SK-N-SH treated with all-trans-retinoic acid at 6 μM for 48 hours (cell line): ENCODE measurements around the gene PPP1CC.

Experiments
- ISL1 ChIP-seq: fragments of 250-450 bp; sonication (Bioruptor Pico); IDR thresholded peaks from 2 replicates; pipeline ENCODE4 v2.1.2; 2022; ENCODE audit warnings: mild to moderate bottlenecking, moderate library complexity
- OSR1 ChIP-seq: fragments of 250-450 bp; sonication (Bioruptor Pico); IDR thresholded peaks from 2 replicates; pipeline ENCODE4 v1.8.0; 2022; ENCODE audit warnings: moderate library complexity, mild to moderate bottlenecking, inconsistent platforms
- TCF4 ChIP-seq: fragments of 250-450 bp; sonication (Bioruptor Pico); IDR thresholded peaks from 2 replicates; pipeline ENCODE4 v1.8.0; 2021; ENCODE audit warnings: mild to moderate bottlenecking, moderate library complexity, borderline replicate concordance

DNA sequence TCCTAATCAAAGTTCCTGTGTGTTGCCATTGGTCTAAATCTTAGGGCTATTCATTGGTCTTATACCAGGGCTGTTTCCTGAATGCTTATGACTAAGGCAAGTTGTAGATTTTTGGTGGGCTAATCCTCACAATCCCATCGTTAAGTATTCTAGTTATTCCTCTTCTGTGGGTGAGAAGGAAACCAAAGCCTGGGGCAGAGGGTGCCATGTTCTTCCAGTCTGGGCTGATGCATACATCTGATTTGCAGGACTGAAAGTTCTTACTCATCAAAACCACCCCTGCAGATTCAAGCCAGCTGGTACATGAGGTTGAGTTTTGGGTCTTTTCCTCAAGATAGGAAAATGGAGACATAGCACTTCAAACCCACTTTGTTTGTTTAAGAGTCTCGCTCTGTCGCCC lies 25.7 kb downstream of the PPP1CC start:
- TF ChIP-seq OSR1, result no peak
- no peak for TF ChIP-seq TCF4
- TF ChIP-seq ISL1, result no peak
